HCT116 (cell line): ENCODE measurements around the gene TAF1B.

Experiments used
- EZH2 ChIP-seq: fragments of 200-600 bp; sonication (generic); IDR thresholded peaks from 2 replicates; pipeline ENCODE4 v1.6.1; 2017; ENCODE audit warnings: antibody characterized with exemption, mixed run types
- POLR2A ChIP-seq: IDR thresholded peaks from 2 replicates; pipeline ENCODE4 v1.7.0; 2011; ENCODE audit warnings: borderline replicate concordance; ENCODE audit not compliant: insufficient read depth, insufficient read length; ENCODE audit errors: extremely low read depth
- REST ChIP-seq: IDR thresholded peaks from 2 replicates; pipeline ENCODE4 v1.6.1; 2012; ENCODE audit warnings: low read depth
- TF ChIP-seq, protein P1 (sequence below): IDR thresholded peaks from 2 replicates; pipeline ENCODE4 v1.6.1; 2011; ENCODE audit warnings: mild to moderate bottlenecking, low read length, moderate library complexity; ENCODE audit not compliant: insufficient replicate concordance; ENCODE audit errors: extremely low read depth

GRCh38 chr2:9877026-9877425 lies 33.8 kb downstream of the TAF1B start:
- TF ChIP-seq POLR2A: no peak
- TF ChIP-seq EZH2: no peak
- TF ChIP-seq REST: no peak
- TF ChIP-seq, protein P1, sequence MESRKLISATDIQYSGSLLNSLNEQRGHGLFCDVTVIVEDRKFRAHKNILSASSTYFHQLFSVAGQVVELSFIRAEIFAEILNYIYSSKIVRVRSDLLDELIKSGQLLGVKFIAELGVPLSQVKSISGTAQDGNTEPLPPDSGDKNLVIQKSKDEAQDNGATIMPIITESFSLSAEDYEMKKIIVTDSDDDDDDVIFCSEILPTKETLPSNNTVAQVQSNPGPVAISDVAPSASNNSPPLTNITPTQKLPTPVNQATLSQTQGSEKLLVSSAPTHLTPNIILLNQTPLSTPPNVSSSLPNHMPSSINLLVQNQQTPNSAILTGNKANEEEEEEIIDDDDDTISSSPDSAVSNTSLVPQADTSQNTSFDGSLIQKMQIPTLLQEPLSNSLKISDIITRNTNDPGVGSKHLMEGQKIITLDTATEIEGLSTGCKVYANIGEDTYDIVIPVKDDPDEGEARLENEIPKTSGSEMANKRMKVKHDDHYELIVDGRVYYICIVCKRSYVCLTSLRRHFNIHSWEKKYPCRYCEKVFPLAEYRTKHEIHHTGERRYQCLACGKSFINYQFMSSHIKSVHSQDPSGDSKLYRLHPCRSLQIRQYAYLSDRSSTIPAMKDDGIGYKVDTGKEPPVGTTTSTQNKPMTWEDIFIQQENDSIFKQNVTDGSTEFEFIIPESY: no peak
